Measurements from ENCODE around the gene VSIR. TPM values are rescaled to one million over a fixed set of nuclear protein-coding genes. Genes with fewer than 3 reads are reported as not detected.

VSIR gene
- polyA plus RNA-seq, 1 experiment, result 169 TPM

GRCh38 chr10:71740069-71740653 is 33.2 kb downstream of the VSIR start:
- ChIA-PET POLR2A (no interaction called here), CTCF (interaction anchor here (0.9 to 2.4 kb wide), 4 partner anchors 9 to 33 kb away, joined by 3 to 12 read pairs (median 4); partner anchors contain the start of gene VSIR)
- TF ChIP-seq, protein P1, sequence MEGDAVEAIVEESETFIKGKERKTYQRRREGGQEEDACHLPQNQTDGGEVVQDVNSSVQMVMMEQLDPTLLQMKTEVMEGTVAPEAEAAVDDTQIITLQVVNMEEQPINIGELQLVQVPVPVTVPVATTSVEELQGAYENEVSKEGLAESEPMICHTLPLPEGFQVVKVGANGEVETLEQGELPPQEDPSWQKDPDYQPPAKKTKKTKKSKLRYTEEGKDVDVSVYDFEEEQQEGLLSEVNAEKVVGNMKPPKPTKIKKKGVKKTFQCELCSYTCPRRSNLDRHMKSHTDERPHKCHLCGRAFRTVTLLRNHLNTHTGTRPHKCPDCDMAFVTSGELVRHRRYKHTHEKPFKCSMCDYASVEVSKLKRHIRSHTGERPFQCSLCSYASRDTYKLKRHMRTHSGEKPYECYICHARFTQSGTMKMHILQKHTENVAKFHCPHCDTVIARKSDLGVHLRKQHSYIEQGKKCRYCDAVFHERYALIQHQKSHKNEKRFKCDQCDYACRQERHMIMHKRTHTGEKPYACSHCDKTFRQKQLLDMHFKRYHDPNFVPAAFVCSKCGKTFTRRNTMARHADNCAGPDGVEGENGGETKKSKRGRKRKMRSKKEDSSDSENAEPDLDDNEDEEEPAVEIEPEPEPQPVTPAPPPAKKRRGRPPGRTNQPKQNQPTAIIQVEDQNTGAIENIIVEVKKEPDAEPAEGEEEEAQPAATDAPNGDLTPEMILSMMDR (IDR thresholded peaks at IDR 0.05; ENCODE audit: insufficient read depth, low read depth, low read length), result 0 out of 2 replicates have a peak, but pooled peaks have one; percentile 18
- DNase-seq (ENCODE audit: low read depth), result no peak
- no peak overlapping the region for H3K4me3 ChIP-seq (ENCODE audit: low read depth, low read length)
- no peaks in the 10 kb centered on the region for H3K36me3 ChIP-seq (ENCODE audit: control insufficient read depth, insufficient read depth, low read length)
- H3K27me3 ChIP-seq (ENCODE audit: control insufficient read depth, insufficient read depth, low read length), result no peaks in the 10 kb centered on the region

GRCh38 chr10:71739358-71739900 is 33.9 kb downstream of the VSIR start:
- H3K36me3 ChIP-seq (ENCODE audit: control insufficient read depth, insufficient read depth, low read length), result no peaks in the 10 kb centered on the region
- no peaks in the 10 kb centered on the region for H3K27me3 ChIP-seq (ENCODE audit: control insufficient read depth, insufficient read depth, low read length)
- TF ChIP-seq, protein P1 (IDR thresholded peaks at IDR 0.05; ENCODE audit: insufficient read depth, low read depth, low read length), result no peak
- no peak overlapping the region for H3K4me3 ChIP-seq (ENCODE audit: low read depth, low read length)
- POLR2A ChIA-PET, result no interaction called here
- no peak for DNase-seq (ENCODE audit: low read depth)
- CTCF ChIA-PET, result interaction anchor here (0.9 to 2.7 kb wide), 4 partner anchors 8 to 34 kb away, joined by 3 to 12 read pairs (median 6); partner anchors contain the start of gene VSIR

DNA sequence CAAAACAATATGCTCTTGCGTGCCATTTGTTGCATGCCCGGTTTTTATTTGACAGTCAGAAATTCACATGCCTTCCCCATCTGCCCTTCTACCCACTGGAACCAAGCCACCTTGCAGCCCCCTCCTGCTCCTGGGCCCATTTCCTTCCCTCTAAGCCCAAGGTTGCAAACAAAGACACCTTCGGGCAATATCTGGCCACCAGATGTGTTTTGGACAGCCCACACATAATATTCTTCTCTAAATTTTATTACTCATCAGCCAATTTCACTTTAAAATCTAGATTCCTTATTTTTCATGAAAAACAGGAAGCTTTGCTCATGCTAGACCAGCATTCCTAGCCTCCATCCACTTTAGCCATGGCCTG is 35.5 kb downstream of the VSIR start:
- ChIA-PET CTCF (interaction anchor here (0.9 to 2.7 kb wide), 5 partner anchors 9 to 158 kb away, joined by 3 to 8 read pairs (median 4); no protein-coding TSS in a partner anchor), POLR2A (no interaction called here)
- Histone ChIP-seq H3K27me3 (ENCODE audit: control insufficient read depth, insufficient read depth, low read length) (no peaks in the 10 kb centered on the region), H3K4me3 (ENCODE audit: low read depth, low read length) (no peak overlapping the region), H3K36me3 (ENCODE audit: control insufficient read depth, insufficient read depth, low read length) (no peaks in the 10 kb centered on the region)
- TF ChIP-seq, protein P1 (IDR thresholded peaks at IDR 0.05; ENCODE audit: insufficient read depth, low read depth, low read length), result no peak
- peak; percentile 92 for DNase-seq (ENCODE audit: low read depth)

DNA sequence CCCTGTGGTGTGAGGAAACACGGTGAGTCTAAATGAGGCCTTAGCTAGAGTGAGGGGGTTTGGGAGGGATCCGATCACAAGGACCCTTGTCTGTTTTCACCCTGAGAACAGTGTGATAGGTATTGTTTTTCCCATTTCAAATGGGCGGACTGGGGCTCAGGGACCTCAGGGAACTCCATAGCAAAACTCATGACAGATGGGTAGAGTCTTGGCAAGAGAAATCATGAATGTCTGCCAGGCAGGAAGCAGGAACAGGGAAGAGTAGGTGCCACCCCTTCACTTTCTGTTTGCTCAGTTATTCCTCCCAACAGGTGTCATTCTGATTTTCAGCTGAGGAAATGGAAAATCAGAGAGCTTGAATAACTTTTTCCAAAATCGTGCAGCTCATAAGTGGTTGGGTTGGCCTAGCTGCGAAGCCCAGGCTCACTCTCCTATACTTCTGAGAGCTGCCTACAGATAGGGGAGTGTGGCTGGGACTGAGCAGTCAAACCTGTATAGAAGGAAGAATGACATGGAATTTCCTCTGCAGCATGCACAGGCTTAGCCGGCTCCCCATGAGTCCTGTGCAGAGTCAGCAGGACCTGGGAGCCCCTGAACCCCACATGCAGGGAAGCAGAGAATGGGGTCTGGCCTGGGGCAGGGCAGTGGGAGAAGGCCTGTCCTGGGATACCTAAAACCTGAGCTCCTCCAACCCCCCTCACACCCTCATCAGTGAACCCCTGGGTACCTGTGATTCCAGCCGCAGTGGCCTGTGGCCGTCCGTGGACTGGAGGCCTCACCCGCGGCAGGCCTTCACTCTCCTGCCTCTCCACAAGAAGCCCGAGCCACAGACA is 36.1 kb downstream of the VSIR start:
- H3K27me3 ChIP-seq (ENCODE audit: control insufficient read depth, insufficient read depth, low read length), result no peaks in the 10 kb centered on the region
- no peaks in the 10 kb centered on the region for H3K36me3 ChIP-seq (ENCODE audit: control insufficient read depth, insufficient read depth, low read length)
- POLR2A ChIA-PET, result no interaction called here
- DNase-seq (ENCODE audit: low read depth), result no peak
- CTCF ChIA-PET, result interaction anchor here (1.1 to 2.7 kb wide), 3 partner anchors 9 to 36 kb away, joined by 3 to 8 read pairs (median 5); partner anchors contain the start of gene VSIR
- H3K4me3 ChIP-seq (ENCODE audit: low read depth, low read length), result no peak overlapping the region
- TF ChIP-seq, protein P1 (IDR thresholded peaks at IDR 0.05; ENCODE audit: insufficient read depth, low read depth, low read length), result no peak

DNA sequence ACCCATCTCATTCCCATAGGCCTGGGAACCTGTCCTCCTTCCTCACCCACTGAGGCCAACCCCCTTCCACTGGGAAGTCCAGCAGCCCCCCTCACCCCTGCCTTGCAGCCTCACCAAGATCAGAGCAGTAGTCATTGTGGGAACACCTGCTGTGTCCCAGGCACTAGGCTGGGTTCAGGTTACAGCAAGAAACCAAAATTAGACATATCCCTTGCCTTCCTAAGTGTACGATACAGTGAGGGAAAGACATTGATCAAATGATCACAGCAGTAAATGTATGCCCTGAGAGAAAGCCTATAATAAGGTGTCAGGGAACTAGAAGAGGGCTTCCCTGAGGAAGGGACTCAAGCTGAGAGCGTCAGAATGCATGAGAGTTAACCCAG is 36.8 kb downstream of the VSIR start:
- DNase-seq (ENCODE audit: low read depth), result no peak
- CTCF ChIA-PET, result interaction anchor here (1.1 to 1.6 kb wide), 3 partner anchors 8 to 37 kb away, joined by 3 to 5 read pairs (median 5); partner anchors contain the start of gene VSIR
- POLR2A ChIA-PET, result no interaction called here
- TF ChIP-seq, protein P1 (IDR thresholded peaks at IDR 0.05; ENCODE audit: insufficient read depth, low read depth, low read length), result no peak
- H3K4me3 ChIP-seq (ENCODE audit: low read depth, low read length), result no peak overlapping the region
- H3K27me3 ChIP-seq (ENCODE audit: control insufficient read depth, insufficient read depth, low read length), result no peaks in the 10 kb centered on the region
- no peaks in the 10 kb centered on the region for H3K36me3 ChIP-seq (ENCODE audit: control insufficient read depth, insufficient read depth, low read length)
